ENCODE results near the gene COPS6. TPM values are rescaled to one million over a fixed set of nuclear protein-coding genes. Genes with fewer than 3 reads are reported as not detected.
A peak's percentile ranks its signal among the peaks of the same experiment; 100 is the strongest.

Gene COPS6
- total RNA-seq, 1 experiment from 2014 or later = 182 TPM

DNA sequence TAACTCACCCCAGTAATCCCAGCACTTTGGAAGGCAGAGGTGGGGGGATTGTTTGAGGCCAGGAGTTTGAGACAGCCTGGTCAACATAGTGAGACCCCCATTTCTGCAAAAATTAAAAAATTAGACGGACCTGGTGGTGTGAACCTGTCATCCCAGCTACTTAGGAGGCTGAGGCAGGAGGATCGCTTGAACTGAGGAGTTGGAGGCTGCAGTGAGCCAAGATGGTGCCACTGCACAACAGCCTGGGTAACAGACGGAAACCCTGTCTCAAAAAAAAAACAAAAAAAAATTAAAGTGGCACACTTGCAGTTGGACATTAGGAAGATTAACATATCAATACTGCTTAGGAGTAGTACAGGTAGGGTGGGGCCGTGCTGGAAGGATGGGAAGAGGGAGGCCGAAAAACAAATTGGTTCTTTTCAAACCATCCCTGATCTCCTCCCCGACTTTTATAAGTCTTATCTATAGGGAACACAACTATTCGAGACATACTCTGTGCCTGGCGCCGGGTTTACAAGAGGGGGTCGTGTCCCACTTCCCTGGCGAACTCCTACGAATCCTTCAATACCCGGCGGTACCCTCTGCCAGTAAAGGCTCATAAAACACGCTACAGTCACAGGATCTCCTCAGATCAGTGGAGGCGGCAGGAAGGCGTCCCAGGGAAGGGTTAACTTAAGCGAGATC, 29.8 kb downstream of the COPS6 start:
- peaks cover 11% of the 10 kb centered on the region for H3K4me1 ChIP-seq (ENCODE audit: control insufficient read depth, insufficient read depth, low read length)
- peak overlapping the region; percentile 88 for H3K27ac ChIP-seq (ENCODE audit: low read length)
- H3K27me3 ChIP-seq (ENCODE audit: control insufficient read depth, insufficient read depth, low read length) = no peaks in the 10 kb centered on the region
- TF ChIP-seq SIN3A (IDR thresholded peaks at IDR 0.05; ENCODE audit: borderline replicate concordance, insufficient read depth, low read depth, low read length) (no peak), TCF7L2 (IDR thresholded peaks at IDR 0.05; ENCODE audit: low read depth, low read length) (no peak), POLR2AphosphoS5 (IDR thresholded peaks at IDR 0.05; ENCODE audit: low read depth, low read length) (no peak)
- TF ChIP-seq, protein P1, sequence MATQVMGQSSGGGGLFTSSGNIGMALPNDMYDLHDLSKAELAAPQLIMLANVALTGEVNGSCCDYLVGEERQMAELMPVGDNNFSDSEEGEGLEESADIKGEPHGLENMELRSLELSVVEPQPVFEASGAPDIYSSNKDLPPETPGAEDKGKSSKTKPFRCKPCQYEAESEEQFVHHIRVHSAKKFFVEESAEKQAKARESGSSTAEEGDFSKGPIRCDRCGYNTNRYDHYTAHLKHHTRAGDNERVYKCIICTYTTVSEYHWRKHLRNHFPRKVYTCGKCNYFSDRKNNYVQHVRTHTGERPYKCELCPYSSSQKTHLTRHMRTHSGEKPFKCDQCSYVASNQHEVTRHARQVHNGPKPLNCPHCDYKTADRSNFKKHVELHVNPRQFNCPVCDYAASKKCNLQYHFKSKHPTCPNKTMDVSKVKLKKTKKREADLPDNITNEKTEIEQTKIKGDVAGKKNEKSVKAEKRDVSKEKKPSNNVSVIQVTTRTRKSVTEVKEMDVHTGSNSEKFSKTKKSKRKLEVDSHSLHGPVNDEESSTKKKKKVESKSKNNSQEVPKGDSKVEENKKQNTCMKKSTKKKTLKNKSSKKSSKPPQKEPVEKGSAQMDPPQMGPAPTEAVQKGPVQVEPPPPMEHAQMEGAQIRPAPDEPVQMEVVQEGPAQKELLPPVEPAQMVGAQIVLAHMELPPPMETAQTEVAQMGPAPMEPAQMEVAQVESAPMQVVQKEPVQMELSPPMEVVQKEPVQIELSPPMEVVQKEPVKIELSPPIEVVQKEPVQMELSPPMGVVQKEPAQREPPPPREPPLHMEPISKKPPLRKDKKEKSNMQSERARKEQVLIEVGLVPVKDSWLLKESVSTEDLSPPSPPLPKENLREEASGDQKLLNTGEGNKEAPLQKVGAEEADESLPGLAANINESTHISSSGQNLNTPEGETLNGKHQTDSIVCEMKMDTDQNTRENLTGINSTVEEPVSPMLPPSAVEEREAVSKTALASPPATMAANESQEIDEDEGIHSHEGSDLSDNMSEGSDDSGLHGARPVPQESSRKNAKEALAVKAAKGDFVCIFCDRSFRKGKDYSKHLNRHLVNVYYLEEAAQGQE (IDR thresholded peaks at IDR 0.05; ENCODE audit: insufficient read depth in 1 of 2, low read depth in 2 of 2, low read length in 1 of 2) = no peak
- TF ChIP-seq, protein P2, sequence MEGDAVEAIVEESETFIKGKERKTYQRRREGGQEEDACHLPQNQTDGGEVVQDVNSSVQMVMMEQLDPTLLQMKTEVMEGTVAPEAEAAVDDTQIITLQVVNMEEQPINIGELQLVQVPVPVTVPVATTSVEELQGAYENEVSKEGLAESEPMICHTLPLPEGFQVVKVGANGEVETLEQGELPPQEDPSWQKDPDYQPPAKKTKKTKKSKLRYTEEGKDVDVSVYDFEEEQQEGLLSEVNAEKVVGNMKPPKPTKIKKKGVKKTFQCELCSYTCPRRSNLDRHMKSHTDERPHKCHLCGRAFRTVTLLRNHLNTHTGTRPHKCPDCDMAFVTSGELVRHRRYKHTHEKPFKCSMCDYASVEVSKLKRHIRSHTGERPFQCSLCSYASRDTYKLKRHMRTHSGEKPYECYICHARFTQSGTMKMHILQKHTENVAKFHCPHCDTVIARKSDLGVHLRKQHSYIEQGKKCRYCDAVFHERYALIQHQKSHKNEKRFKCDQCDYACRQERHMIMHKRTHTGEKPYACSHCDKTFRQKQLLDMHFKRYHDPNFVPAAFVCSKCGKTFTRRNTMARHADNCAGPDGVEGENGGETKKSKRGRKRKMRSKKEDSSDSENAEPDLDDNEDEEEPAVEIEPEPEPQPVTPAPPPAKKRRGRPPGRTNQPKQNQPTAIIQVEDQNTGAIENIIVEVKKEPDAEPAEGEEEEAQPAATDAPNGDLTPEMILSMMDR (IDR thresholded peaks at IDR 0.05) = no peak
- H3K36me3 ChIP-seq (ENCODE audit: control insufficient read depth, insufficient read depth, low read length) = no peaks in the 10 kb centered on the region; the same call in 1 of the 2 replicates
- H3K9me3 ChIP-seq (ENCODE audit: control insufficient read depth, insufficient read depth, low read depth, low read length) = no peaks in the 10 kb centered on the region
- no peak for DNase-seq (ENCODE audit: low read depth, low spot score)
- in situ Hi-C loops (cut with HindIII; ENCODE audit: low pct_unique_long_range_greater_than_20kb, low sequenced_read_pairs) (no loop called here), intact Hi-C loops (cut with micrococcal nuclease; ENCODE audit: unreplicated experiment) (no loop called here)
- H3K4me3 ChIP-seq (ENCODE audit: low read depth in 2 of 2, low read length in 2 of 2) = peak overlapping the region; percentile 69 to 99
- ChIA-PET POLR2A (no interaction called here), CTCF (no interaction called here)
- no peak for ATAC-seq
- TSS peak; percentile 83 for BruUV-seq (replicated peaks)

DNA sequence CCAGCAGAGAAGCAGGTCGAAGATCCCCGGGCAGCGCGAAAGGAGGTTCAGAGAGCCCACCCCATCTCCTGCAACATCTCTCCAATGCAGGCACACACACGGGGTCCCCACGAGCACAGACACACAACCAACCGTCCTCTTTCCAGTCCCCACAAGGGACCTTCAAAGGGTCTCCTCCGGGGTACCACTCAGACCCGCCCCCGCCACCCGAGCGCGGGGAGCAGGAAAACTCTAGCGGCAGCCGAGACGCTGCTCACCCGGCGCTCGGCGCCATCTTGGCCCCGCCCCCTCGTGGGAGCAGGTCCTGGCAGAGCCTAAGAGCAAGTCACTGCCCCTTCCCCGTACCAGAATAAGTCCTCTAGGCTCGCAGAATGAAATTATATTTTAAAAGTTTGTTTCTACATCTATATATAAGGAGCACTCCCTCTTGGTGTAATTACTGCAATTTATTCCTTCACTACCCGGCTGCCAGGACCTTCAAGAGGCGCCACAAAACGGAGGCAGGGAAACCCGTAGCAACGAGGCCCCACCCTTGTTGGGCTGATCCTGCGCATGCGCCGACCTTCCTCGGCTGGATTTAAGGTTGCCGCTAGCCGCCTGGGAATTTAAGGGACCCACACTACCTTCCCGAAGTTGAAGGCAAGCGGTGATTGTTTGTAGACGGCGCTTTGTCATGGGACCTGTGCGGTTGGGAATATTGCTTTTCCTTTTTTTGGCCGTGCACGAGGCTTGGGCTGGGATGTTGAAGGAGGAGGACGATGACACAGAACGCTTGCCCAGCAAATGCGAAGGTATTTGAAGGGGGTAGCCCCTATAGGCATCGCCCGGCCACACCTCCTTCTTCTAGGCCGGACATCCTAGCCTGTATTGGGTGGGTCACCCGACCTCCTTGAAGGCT, 30.6 kb downstream of the COPS6 start, which contains the start of the genes CNPY4 and TAF6:
Gene CNPY4, plus strand, starts transcription at position 563 of the 898 bp plus-strand sequence. Its CDS starts 111 bp downstream, at position 674.
Gene TAF6, minus strand, starts transcription at position 287 of the 898 bp plus-strand sequence. CDS start 5,149 bp downstream, outside the sequence.
- H3K27ac ChIP-seq (ENCODE audit: low read length) = peak within 1 kb of the TSS; percentile 88
- peaks cover 11% of the 10 kb centered on the region for H3K4me1 ChIP-seq (ENCODE audit: control insufficient read depth, insufficient read depth, low read length)
- TF ChIP-seq POLR2AphosphoS5 (IDR thresholded peaks at IDR 0.05; ENCODE audit: low read depth, low read length) = peak; percentile 86
- TF ChIP-seq TCF7L2 (IDR thresholded peaks at IDR 0.05; ENCODE audit: low read depth, low read length) = peak; percentile 59
- TF ChIP-seq SIN3A (IDR thresholded peaks at IDR 0.05; ENCODE audit: borderline replicate concordance, insufficient read depth, low read depth, low read length) = peak; percentile 55
- TF ChIP-seq, protein P1 (IDR thresholded peaks at IDR 0.05; ENCODE audit: insufficient read depth in 1 of 2, low read depth in 2 of 2, low read length in 1 of 2) = no peak
- TF ChIP-seq, protein P2 (IDR thresholded peaks at IDR 0.05) = no peak
- POLR2A ChIA-PET = interaction anchor here (1.2 kb wide), 1 partner anchor 17 kb away, joined by 3 read pairs; no protein-coding TSS in a partner anchor
- DNase-seq (ENCODE audit: low read depth, low spot score) (peak; percentile 95), ATAC-seq (peak; percentile 92)
- peak within 1 kb of the TSS; percentile 69 to 99 for H3K4me3 ChIP-seq (ENCODE audit: low read depth in 2 of 2, low read length in 2 of 2)
- in situ Hi-C loops (cut with HindIII; ENCODE audit: low pct_unique_long_range_greater_than_20kb, low sequenced_read_pairs) (no loop called here), intact Hi-C loops (cut with micrococcal nuclease; ENCODE audit: unreplicated experiment) (no loop called here)
- BruUV-seq (replicated peaks) = no TSS peak
- CTCF ChIA-PET = no interaction called here
- H3K27me3 ChIP-seq (ENCODE audit: control insufficient read depth, insufficient read depth, low read length) = no peaks in the 10 kb centered on the region
- H3K9me3 ChIP-seq (ENCODE audit: control insufficient read depth, insufficient read depth, low read depth, low read length) = no peaks in the 10 kb centered on the region
- H3K36me3 ChIP-seq (ENCODE audit: control insufficient read depth, insufficient read depth, low read length) = no peaks in the 10 kb centered on the region
